Cerebellar cortex (tissue), 1 donor: ENCODE results near the gene RNF41.

Experiments
- DNase-seq: peaks from one replicate; pipeline ENCODE4 v3.0.0-alpha.2; 2015; ENCODE audit warnings: low spot score

RNF41 gene

GRCh38 chr12:56243731-56244181, 22.0 kb upstream of the RNF41 start:
- DNase-seq: no peak

GRCh38 chr12:56242986-56243385, 21.3 kb upstream of the RNF41 start:
- DNase-seq: no peak

- DNase-seq: no peak
These were observed 19.9 kb upstream of the RNF41 start for GRCh38 chr12:56241424-56242303.

GRCh38 chr12:56237552-56237951, 15.8 kb upstream of the RNF41 start:
- no peak for DNase-seq

GRCh38 chr12:56236985-56237384, 15.3 kb upstream of the RNF41 start:
- DNase-seq: no peak

- DNase-seq: no peak
These were observed 14.4 kb upstream of the RNF41 start for GRCh38 chr12:56236091-56236490.

- no peak for DNase-seq
These were observed 13.2 kb upstream of the RNF41 start for GRCh38 chr12:56234746-56235436.

GRCh38 chr12:56231184-56231582, 9.5 kb upstream of the RNF41 start:
- no peak for DNase-seq

GRCh38 chr12:56230432-56231183, 8.9 kb upstream of the RNF41 start:
- no peak for DNase-seq

- DNase-seq: no peak
These were observed 8.3 kb upstream of the RNF41 start, which contains the start of gene SLC39A5 for GRCh38 chr12:56229916-56230431. Gene SLC39A5 (plus strand): TSS chr12:56230051. CDS start chr12:56231275, 1,224 bp downstream.

GRCh38 chr12:56229082-56229481, 7.4 kb upstream of the RNF41 start:
- no peak for DNase-seq

- DNase-seq: no peak
These were observed 3.2 kb upstream of the RNF41 start for GRCh38 chr12:56224954-56225353.

GRCh38 chr12:56224102-56224701, 2.5 kb upstream of the RNF41 start, which contains the start of gene NABP2:
Gene NABP2 (plus strand): TSS chr12:56224342. CDS start chr12:56224857, 515 bp downstream.
- peak; percentile 99 for DNase-seq

- DNase-seq: no peak
These were observed 1.9 kb upstream of the RNF41 start for GRCh38 chr12:56223571-56224101.

GRCh38 chr12:56222531-56222895, 791 bp upstream of the RNF41 start:
- no peak for DNase-seq

GRCh38 chr12:56221232-56221756, 428 bp downstream of the RNF41 start:
- peak; percentile 61 for DNase-seq

GRCh38 chr12:56220611-56221231, 1.0 kb downstream of the RNF41 start:
- no peak for DNase-seq

- DNase-seq: no peak
These were observed 1.9 kb downstream of the RNF41 start for GRCh38 chr12:56219840-56220239.

GRCh38 chr12:56216461-56216860, 5.3 kb downstream of the RNF41 start:
- DNase-seq: peak; percentile 90

GRCh38 chr12:56213878-56214277, 7.8 kb downstream of the RNF41 start:
- no peak for DNase-seq

GRCh38 chr12:56212361-56212760, 9.4 kb downstream of the RNF41 start:
- no peak for DNase-seq
